Measurements from ENCODE around the gene TAAR9.
"Not testable (repeated sequence)": the region's sequence is repeated elsewhere in the genome, so short reads cannot be mapped to it uniquely, and the experiment has no call there.

Gene TAAR9

DNA sequence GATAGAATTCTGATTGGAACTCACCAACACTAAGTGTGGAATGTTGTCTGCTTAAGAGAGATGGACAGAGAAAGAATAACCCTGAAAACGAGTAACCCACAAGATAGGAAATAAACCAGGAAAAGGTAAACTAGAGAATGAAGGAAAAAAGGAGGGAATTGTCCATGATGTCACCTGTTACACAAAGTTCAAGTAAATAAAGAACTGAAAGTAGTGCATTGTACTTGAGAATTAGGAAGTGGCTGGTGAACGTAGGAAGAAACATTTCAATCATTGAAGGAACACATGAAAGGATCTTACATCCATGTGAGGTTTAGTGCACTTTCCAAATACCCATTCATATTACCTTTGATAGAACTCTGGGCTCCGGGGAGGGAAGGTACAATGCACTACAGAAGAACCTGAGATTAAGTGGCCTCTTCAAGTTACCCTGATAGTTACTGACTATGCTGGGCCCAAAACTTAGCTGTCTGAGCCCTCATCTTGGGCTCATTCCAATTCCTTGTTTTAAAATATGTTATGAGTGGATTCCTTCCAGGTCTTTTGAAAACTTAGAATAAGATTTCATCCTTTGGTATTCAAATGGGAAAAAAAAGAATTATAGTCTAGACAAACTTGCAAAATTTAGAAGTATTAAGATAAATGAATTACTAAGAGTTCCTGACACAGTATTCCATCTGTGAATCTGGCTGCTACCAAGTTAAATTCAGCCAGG lies 24.1 kb upstream of the TAAR9 start:
- no peak for DNase-seq (ENCODE audit: low read depth in 1 of 2, low spot score in 1 of 2)

GRCh38 chr6:132515386-132515785 lies 22.7 kb upstream of the TAAR9 start:
- no peak for DNase-seq (ENCODE audit: low read depth in 1 of 2, low spot score in 1 of 2)

DNA sequence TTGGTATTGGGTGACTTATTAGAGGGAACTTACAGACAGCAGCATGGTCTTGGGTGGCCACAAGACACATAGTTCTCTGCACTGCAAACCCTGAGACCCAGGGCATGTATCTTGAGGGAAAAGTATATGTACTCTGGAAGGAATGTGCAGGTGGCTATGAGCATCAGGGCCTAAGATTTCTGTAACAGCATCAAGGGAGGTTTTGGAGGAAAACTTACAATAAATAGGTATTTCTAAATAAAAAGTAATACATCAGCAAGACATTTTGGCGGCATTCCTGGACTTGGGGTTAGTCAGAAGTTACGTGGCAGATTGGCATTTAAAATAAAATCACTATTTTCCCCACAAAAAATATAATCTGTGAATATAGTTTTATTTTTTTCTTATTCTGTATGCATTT lies 17.1 kb upstream of the TAAR9 start:
- no peak for DNase-seq (ENCODE audit: low read depth in 1 of 2, low spot score in 1 of 2)

- DNase-seq (ENCODE audit: low read depth in 1 of 2, low spot score in 1 of 2) = no peak
Observed at GRCh38 chr6:132524646-132525045, 13.4 kb upstream of the TAAR9 start.

DNA sequence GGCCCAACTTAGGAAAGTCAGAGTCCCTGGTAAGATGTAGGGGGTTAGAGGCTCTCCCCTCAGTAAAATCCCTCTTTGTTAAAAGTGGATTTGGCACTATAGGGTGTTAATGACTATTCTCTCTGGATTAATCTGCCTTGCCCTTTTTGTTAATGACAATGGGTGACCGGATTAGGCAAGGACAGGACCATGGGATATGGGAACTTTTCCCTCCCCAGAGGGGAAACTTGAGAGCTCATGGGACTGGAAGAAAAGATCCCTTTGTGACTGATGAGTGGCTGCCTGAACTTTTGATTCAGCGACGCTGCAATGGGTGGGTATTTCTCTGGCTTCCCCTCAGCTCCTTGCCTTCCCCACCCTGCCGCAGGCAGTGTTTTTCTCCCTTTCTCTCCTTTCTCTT lies 12.2 kb upstream of the TAAR9 start:
- no peak for DNase-seq (ENCODE audit: low read depth in 1 of 2, low spot score in 1 of 2)

GRCh38 chr6:132526461-132526860 lies 11.6 kb upstream of the TAAR9 start:
- DNase-seq (ENCODE audit: low read depth in 1 of 2, low spot score in 1 of 2) = no peak

- DNase-seq (ENCODE audit: low read depth in 1 of 2, low spot score in 1 of 2) = no peak
Observed at GRCh38 chr6:132527791-132528190, 10.3 kb upstream of the TAAR9 start.

DNA sequence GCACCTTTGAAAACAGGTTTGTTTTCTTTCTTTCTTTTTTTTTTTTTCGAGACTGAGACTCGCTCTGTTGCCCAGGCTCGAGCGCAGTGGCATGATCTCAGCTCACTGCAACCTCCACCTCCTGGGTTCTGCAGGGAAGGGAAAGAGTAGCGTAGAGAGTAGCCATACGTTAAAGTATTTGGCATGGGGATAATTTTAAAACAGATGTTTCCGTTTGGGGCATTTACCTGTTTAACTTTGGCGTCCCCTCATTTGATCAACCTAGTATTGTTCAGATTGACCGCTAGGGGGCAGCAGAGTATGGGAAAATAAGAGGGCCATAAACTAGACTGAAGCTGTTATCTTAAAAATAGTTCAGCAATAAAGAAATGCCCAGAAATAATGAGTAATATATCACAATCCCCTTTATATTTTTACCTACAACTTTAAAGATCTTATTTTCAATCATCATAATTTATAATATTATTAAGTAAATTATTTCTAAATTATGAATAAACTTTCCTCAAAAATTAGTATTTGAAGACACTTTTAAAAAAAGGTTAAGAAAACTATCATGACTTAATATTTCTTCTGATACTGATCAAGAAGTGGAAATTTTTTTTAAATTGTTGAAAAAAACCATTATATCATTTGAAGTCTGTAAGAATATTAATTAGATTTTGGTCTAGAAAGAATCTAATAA lies 7.6 kb upstream of the TAAR9 start:
- peak; percentile 19 to 45 for DNase-seq (ENCODE audit: low read depth in 1 of 2, low spot score in 1 of 2)

- not testable (repeated sequence) for DNase-seq (ENCODE audit: low read depth in 1 of 2, low spot score in 1 of 2)
Observed at GRCh38 chr6:132534546-132534945, 3.5 kb upstream of the TAAR9 start.

GRCh38 chr6:132537145-132537544 lies 932 bp upstream of the TAAR9 start:
- DNase-seq (ENCODE audit: low read depth in 1 of 2, low spot score in 1 of 2) = no peak

GRCh38 chr6:132544826-132545225 lies 6.7 kb downstream of the TAAR9 start:
- DNase-seq (ENCODE audit: low read depth in 1 of 2, low spot score in 1 of 2) = no peak

GRCh38 chr6:132548746-132549463 lies 10.8 kb downstream of the TAAR9 start:
- no peak for DNase-seq (ENCODE audit: low read depth in 1 of 2, low spot score in 1 of 2)

DNA sequence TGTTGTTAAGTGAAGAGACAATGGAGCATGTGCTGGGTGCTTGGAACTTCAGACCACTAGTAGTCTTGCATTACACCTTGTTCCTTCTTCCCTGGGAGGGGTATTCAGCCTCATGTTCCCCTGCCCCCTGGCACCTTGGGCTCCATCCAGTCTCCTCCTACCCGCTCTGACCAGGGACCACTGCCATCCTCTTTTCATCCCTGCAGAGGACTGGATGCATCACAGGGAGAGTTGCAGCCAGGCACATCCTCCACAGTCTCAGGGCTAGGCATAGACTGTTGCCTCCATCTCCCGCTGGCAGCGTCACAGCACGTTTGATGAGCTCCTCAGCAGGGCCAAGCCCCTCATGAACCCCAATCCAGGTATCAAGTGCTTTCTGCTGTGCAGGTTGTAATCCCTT lies 13.1 kb downstream of the TAAR9 start:
- DNase-seq (ENCODE audit: low read depth in 1 of 2, low spot score in 1 of 2) = no peak

GRCh38 chr6:132552372-132552771 lies 14.3 kb downstream of the TAAR9 start, which contains the start of gene TAAR8:
TSS of gene TAAR8 (plus strand) at chr6:132552672. CDS start at chr6:132552693, 21 bp downstream.
- DNase-seq (ENCODE audit: low read depth in 1 of 2, low spot score in 1 of 2) = no peak

- not testable (repeated sequence) for DNase-seq (ENCODE audit: low read depth in 1 of 2, low spot score in 1 of 2)
Observed at GRCh38 chr6:132560087-132560486, 22.0 kb downstream of the TAAR9 start.

DNA sequence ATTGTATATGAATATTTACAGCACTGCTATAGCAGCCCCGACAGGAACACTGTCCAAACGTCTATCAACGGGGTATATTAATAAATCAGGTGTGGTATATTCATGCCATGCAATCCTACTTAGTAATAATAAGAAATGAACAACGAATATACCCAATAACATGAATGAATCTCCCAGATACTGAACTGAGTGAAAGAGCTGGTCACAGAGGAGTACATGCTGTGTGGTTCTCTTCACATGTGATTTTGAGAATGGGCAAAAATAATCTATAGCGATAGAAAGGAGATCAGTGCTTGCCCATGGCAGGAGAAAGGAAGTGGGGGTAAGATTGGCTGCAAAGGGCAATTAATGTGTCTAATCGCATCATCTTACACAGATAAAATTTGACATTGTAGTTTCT lies 28.3 kb downstream of the TAAR9 start:
- DNase-seq (ENCODE audit: low read depth in 1 of 2, low spot score in 1 of 2) = no peak

- no peak for DNase-seq (ENCODE audit: low read depth in 1 of 2, low spot score in 1 of 2)
Observed at GRCh38 chr6:132567566-132567965, 29.5 kb downstream of the TAAR9 start.

- DNase-seq (ENCODE audit: low read depth in 1 of 2, low spot score in 1 of 2) = no peak
Observed at GRCh38 chr6:132568611-132569010, 30.5 kb downstream of the TAAR9 start.

DNA sequence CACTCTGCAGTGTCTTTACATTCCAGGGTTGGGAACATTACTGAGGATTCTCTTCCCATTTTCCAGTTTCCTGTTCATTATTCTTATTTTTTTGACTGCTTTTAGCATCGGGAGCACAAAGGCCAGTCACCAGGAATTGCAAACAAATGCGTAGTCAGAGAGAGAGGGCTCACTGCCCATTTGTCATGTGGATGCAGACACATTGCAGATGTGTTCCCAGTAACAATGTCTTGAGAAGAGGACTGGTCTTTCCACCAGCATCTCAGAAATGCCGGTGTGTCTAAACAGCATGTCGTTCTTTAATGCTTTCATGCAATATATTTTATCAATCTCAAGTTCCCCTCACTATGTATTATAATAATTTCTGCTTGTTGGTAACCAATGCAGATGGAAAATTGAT lies 31.1 kb downstream of the TAAR9 start:
- no peak for DNase-seq (ENCODE audit: low read depth in 1 of 2, low spot score in 1 of 2)

DNA sequence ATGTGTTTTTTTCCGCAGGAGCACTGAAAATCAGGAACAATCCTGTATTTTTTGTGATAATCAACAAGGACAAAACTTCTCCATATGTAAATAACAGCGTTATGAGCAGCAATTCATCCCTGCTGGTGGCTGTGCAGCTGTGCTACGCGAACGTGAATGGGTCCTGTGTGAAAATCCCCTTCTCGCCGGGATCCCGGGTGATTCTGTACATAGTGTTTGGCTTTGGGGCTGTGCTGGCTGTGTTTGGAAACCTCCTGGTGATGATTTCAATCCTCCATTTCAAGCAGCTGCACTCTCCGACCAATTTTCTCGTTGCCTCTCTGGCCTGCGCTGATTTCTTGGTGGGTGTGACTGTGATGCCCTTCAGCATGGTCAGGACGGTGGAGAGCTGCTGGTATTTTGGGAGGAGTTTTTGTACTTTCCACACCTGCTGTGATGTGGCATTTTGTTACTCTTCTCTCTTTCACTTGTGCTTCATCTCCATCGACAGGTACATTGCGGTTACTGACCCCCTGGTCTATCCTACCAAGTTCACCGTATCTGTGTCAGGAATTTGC lies 32.2 kb downstream of the TAAR9 start, which contains the start of gene TAAR6:
Gene TAAR6, plus strand, starts transcription at position 102 of the 557 bp plus-strand sequence. Its CDS starts 0 bp downstream, at position 102.
- DNase-seq (ENCODE audit: low read depth in 1 of 2, low spot score in 1 of 2) = no peak

GRCh38 chr6:132571774-132572173 lies 33.7 kb downstream of the TAAR9 start:
- DNase-seq (ENCODE audit: low read depth in 1 of 2, low spot score in 1 of 2) = no peak

- DNase-seq (ENCODE audit: low read depth in 1 of 2, low spot score in 1 of 2) = no peak
Observed at GRCh38 chr6:132584698-132585097, 46.6 kb downstream of the TAAR9 start.
